Activated CD4-positive, alpha-beta T cell treated with anti-CD3 and anti-CD28 coated beads, Interleukin-2, amount 10 ng/mL, durations not matched to agents 24 days and 14 days (primary cell): ENCODE measurements around the gene NFKBIB. TPM values are rescaled to one million over a fixed set of nuclear protein-coding genes. Genes with fewer than 3 reads are reported as not detected.
"Not testable (repeated sequence)": the region's sequence is repeated elsewhere in the genome, so short reads cannot be mapped to it uniquely, and the experiment has no call there.

Experiments used
- DNase-seq: peaks from one replicate; pipeline ENCODE4 v3.0.0; 2022
- H3K27ac Mint-ChIP-seq: one replicate; pipeline ENCODE4 v1.8.0; 2022; ENCODE audit warnings: mild to moderate bottlenecking, mixed read lengths
- H3K27me3 Mint-ChIP-seq: one replicate; pipeline ENCODE4 v1.8.0; 2022; ENCODE audit warnings: mixed read lengths
- H3K36me3 Mint-ChIP-seq: one replicate; pipeline ENCODE4 v1.8.0; 2022; ENCODE audit warnings: low read depth, mild to moderate bottlenecking, mixed read lengths
- H3K4me1 Mint-ChIP-seq: one replicate; pipeline ENCODE4 v1.8.0; 2021; ENCODE audit warnings: mixed read lengths
- H3K4me3 Mint-ChIP-seq: one replicate; pipeline ENCODE4 v1.8.0; 2022; ENCODE audit warnings: mild to moderate bottlenecking, moderate library complexity, mixed read lengths
- H3K9me3 Mint-ChIP-seq: one replicate; pipeline ENCODE4 v1.8.0; 2021; ENCODE audit warnings: mixed read lengths
- intact Hi-C: fragments of 100-400 bp; cut with micrococcal nuclease; formaldehyde crosslinking; loops from one replicate; pipeline ENCODE4 v1.15.1; 2023
- total RNA-seq: library from RNA; stranded (reverse); gene quantifications from 2 replicates; pipeline ENCODE4 v1.2.3, GENCODE V29; 2022

NFKBIB gene, protein sequence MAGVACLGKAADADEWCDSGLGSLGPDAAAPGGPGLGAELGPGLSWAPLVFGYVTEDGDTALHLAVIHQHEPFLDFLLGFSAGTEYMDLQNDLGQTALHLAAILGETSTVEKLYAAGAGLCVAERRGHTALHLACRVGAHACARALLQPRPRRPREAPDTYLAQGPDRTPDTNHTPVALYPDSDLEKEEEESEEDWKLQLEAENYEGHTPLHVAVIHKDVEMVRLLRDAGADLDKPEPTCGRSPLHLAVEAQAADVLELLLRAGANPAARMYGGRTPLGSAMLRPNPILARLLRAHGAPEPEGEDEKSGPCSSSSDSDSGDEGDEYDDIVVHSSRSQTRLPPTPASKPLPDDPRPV
- 89.2 and 89.7 TPM in 2 replicates for total RNA-seq

GRCh38 chr19:38899447-38900201 lies at the start of gene NFKBIB, which contains the start of gene SIRT2:
TSS of gene NFKBIB (plus strand) at chr19:38899969. CDS start at chr19:38900033, 64 bp downstream.
TSS of gene SIRT2 (minus strand) at chr19:38899618. CDS start at chr19:38899521, 97 bp downstream.
- no peaks in the 10 kb centered on the region for H3K27me3 Mint-ChIP-seq
- H3K4me3 Mint-ChIP-seq = peak within 1 kb of the TSS; percentile 93

DNA sequence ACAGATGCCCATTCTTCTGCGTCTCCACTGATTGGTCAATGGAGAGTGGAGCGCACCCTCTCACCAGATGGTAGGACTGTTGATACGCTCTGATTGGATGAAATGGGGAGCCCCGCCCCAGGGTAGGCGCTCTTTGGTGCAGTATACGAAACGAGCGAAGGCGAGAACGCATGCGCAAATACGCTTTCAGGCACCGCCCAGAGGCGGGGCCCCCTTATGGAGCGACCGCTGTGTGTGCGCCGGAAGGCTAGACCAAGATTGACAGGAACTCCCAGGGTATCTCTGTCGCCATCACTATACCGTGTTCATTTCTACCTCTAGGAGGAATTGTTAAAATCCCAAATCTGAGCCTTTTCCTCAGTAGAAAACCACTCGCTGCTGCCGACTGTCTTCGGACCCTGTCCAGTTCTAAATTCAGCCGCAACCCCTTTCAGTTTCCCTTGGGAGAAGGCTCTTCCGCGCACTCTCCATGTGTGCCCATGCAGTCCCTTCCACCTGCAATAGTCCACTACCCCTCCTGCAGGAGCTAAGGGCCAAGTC lies 49.3 kb upstream of the NFKBIB start:
- intact Hi-C loops = loop anchor here (1.0 to 2.0 kb wide), 5 partner anchors 19 to 1120 kb away; partner anchors contain the start of genes ECH1, EIF3K, MRPS12 and NFKBIB
- Mint-ChIP-seq H3K36me3 (peaks cover 38% of the 10 kb centered on the region), H3K27me3 (no peaks in the 10 kb centered on the region), H3K4me1 (peaks cover 36% of the 10 kb centered on the region), H3K4me3 (peak overlapping the region; percentile 98), H3K9me3 (no peaks in the 10 kb centered on the region), H3K27ac (peak overlapping the region; percentile 100)
- DNase-seq = no peak

More at GRCh38 chr19:38899447-38900201, at the start of gene NFKBIB, which contains the start of gene SIRT2:
- intact Hi-C loops = loop anchor here (1.0 to 10.0 kb wide), 5 partner anchors 21 to 562 kb away; partner anchors contain the start of genes CATSPERG, FAM98C, MRPS12 and RINL
- Mint-ChIP-seq H3K9me3 (no peaks in the 10 kb centered on the region), H3K27ac (peak within 1 kb of the TSS; percentile 95), H3K36me3 (peaks cover 23% of the 10 kb centered on the region), H3K4me1 (peaks cover 37% of the 10 kb centered on the region)
- DNase-seq = peak; percentile 100

DNA sequence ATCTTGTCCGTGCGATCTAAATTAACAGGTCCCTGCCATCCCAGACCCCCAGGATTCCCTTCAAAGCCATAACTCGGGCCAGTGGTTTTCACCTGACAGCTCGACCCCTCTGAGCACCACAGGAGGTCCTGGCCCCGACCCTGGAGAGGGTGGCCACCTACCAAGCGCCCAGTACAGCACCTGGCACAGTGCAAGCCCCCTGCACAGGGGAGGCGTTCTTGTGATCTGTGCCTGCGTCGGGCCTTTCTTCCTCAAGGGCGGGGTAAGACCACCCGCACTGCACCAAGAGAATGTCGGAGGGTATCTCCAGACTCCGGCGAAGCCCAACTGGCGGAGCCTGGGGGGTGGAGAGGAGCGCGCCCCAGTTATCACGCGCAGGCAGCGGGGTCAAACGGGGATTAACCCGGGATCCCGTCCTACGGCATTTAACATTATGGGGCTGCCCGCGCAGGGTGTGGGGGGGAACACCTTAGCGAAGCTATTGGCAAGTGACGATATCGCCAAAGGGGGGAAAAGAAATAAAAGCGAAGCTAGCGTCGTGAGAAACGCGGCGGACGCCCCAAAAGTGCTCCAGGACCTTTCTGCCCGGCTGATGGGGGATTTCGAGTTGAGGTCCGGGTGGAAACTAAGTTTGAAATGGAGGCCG lies 48.7 kb upstream of the NFKBIB start:
- peak overlapping the region; percentile 98 for H3K4me3 Mint-ChIP-seq
- intact Hi-C loops = loop anchor here (1.0 to 2.0 kb wide), 5 partner anchors 20 to 1120 kb away; partner anchors contain the start of genes ECH1, EIF3K, MRPS12 and NFKBIB
- peaks cover 32% of the 10 kb centered on the region for H3K36me3 Mint-ChIP-seq
- DNase-seq = peak; percentile 77
- peak overlapping the region; percentile 100 for H3K27ac Mint-ChIP-seq
- H3K27me3 Mint-ChIP-seq = no peaks in the 10 kb centered on the region
- H3K9me3 Mint-ChIP-seq = no peaks in the 10 kb centered on the region
- H3K4me1 Mint-ChIP-seq = peaks cover 33% of the 10 kb centered on the region

- Mint-ChIP-seq H3K9me3 (no peaks in the 10 kb centered on the region), H3K27ac (peak overlapping the region; percentile 100), H3K36me3 (peaks cover 28% of the 10 kb centered on the region), H3K27me3 (no peaks in the 10 kb centered on the region), H3K4me3 (peak overlapping the region; percentile 98), H3K4me1 (peaks cover 38% of the 10 kb centered on the region)
- peak; percentile 97 for DNase-seq
- intact Hi-C loops = loop anchor here (1.0 to 2.0 kb wide), 3 partner anchors 18 to 1119 kb away; partner anchors contain the start of genes EIF3K and PSMC4
Measured at GRCh38 chr19:38851622-38852230, 48.0 kb upstream of the NFKBIB start.

DNA sequence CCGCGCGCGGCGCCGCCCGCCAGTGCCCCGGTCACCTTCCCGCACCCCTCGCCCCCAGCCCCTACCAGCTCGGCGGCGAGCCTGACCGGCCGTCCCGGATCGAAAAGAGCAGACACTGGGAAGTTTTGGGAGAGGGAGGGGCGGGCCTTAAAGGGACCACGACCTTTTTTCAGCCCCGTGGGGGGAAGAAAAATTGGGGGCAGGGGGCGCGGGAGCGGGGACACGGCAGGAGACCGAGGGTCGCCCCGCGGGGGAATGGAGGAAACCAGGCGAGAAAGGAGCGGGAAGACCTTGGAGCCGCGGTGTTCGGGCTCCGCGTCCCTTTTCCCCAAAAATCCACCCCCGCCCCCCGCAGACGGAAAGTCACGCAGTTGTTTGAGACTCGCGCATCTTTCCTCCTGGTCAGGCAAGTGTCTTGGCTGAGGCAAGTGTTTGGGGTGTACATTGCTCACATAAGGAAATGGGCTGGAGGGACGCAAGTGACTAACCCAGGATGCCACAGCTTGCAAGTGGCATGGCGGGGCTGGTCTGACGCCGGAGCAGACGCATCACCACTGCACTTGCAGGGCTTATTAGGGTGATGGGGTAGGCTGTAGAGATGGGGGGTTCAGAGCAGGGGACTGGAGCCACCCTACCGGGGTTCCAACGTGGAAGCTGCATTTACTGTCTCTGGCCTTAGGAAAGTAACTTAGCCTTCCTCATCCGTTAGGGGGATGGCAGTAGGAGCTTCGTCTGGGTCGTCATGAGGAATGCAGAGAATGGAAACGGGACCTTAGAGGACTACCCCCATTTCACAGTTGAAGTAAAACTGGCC lies 47.3 kb upstream of the NFKBIB start:
- intact Hi-C loops = loop anchor here (1.0 kb wide), 1 partner anchor 17 kb away; no protein-coding TSS in a partner anchor
- H3K36me3 Mint-ChIP-seq = peaks cover 22% of the 10 kb centered on the region
- peak overlapping the region; percentile 95 for H3K4me3 Mint-ChIP-seq
- no peaks in the 10 kb centered on the region for H3K9me3 Mint-ChIP-seq
- H3K27me3 Mint-ChIP-seq = no peaks in the 10 kb centered on the region
- peak; percentile 87 for DNase-seq
- H3K27ac Mint-ChIP-seq = peak overlapping the region; percentile 98
- peaks cover 41% of the 10 kb centered on the region for H3K4me1 Mint-ChIP-seq

GRCh38 chr19:38853214-38853613 lies 46.6 kb upstream of the NFKBIB start:
- peaks cover 39% of the 10 kb centered on the region for H3K4me1 Mint-ChIP-seq
- intact Hi-C loops = no loop called here

GRCh38 chr19:38854961-38855360 lies 44.8 kb upstream of the NFKBIB start:
- DNase-seq, intact Hi-C loops, H3K36me3 Mint-ChIP-seq, H3K27ac Mint-ChIP-seq, H3K9me3 Mint-ChIP-seq, H3K27me3 Mint-ChIP-seq: not testable (repeated sequence)
- peaks cover 31% of the 10 kb centered on the region for H3K4me1 Mint-ChIP-seq
- H3K4me3 Mint-ChIP-seq = peak overlapping the region; percentile 30

More at GRCh38 chr19:38853214-38853613, 46.6 kb upstream of the NFKBIB start:
- DNase-seq = no peak
- Mint-ChIP-seq H3K27me3 (no peaks in the 10 kb centered on the region), H3K27ac (peak overlapping the region; percentile 98), H3K4me3 (peak overlapping the region; percentile 95), H3K9me3 (no peaks in the 10 kb centered on the region), H3K36me3 (peaks cover 14% of the 10 kb centered on the region)

DNA sequence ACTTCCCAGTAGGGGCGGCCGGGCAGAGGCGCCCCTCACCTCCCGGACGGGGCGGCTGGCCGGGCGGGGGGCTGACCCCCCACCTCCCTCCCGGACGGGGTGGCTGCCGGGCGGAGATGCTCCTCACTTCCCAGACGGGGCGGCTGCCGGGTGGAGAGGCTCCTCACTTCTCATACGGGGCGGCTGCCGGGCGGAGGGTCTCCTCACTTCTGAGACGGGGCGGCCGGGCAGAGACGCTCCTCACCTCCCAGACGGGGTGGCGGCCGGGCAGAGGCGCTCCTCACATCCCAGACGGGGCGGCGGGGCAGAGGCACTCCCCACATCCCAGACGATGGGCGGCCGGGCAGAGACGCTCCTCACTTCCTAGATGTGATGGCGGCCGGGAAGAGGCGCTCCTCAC lies 44.0 kb upstream of the NFKBIB start:
- H3K9me3 Mint-ChIP-seq, DNase-seq, intact Hi-C loops, H3K27ac Mint-ChIP-seq, H3K4me3 Mint-ChIP-seq, H3K27me3 Mint-ChIP-seq, H3K36me3 Mint-ChIP-seq: not testable (repeated sequence)
- H3K4me1 Mint-ChIP-seq = peaks cover 32% of the 10 kb centered on the region

DNA sequence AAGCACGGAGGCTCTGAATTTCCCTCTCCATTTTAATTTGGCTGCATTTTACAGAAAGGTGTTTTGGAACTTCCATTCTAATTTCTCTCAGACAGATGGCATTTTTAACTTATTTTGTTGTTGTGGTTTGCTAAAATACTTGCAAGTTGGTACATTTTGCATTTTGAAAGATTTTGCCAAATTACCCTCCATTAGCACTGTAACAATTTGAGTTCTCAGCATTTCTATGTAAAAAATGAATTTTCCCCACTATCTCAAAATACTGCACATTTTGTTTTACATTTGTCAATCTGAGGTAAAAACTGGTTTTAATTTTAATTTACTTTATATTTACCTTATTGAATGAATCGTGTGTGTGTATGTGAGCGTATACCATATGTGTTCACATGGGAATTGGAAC lies 43.0 kb upstream of the NFKBIB start:
- no peaks in the 10 kb centered on the region for H3K9me3 Mint-ChIP-seq
- DNase-seq = no peak
- no peaks in the 10 kb centered on the region for H3K36me3 Mint-ChIP-seq
- intact Hi-C loops = no loop called here
- H3K4me1 Mint-ChIP-seq = peaks cover 25% of the 10 kb centered on the region
- H3K27ac Mint-ChIP-seq = no peak overlapping the region
- H3K27me3 Mint-ChIP-seq = no peaks in the 10 kb centered on the region
- H3K4me3 Mint-ChIP-seq = no peak overlapping the region

DNA sequence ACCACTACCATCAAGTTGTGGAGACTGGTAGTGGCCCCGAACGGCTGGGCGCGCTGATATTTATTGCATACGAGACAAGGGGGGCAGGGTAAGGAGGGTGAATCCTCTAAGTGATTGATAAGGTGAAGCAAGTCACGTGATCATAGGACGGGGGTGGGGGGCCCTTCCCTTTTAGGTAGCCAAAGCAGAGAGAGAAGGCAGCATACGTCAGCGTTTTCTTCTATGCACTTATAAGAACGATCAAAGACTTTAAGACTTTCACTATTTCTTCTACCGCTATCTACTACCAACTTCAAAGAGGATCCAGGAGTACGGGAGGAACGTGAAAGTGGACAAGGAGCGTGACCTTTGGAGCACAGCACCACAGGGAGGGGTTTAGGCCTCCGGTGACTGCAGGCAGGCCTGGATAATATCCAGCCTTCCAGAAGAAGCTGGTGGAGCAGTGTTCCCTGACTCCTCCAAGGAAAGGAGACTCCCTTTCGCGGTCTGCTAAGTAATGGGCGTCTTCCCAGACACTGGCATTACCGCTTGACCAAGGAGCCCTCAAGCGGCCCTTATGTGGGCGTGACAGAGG lies 40.1 kb upstream of the NFKBIB start:
- H3K27me3 Mint-ChIP-seq, intact Hi-C loops, DNase-seq, H3K4me3 Mint-ChIP-seq, H3K36me3 Mint-ChIP-seq, H3K9me3 Mint-ChIP-seq, H3K27ac Mint-ChIP-seq: not testable (repeated sequence)
- peaks cover 24% of the 10 kb centered on the region for H3K4me1 Mint-ChIP-seq

- H3K4me3 Mint-ChIP-seq = no peak overlapping the region
- H3K4me1 Mint-ChIP-seq = peaks cover 34% of the 10 kb centered on the region
- H3K27ac Mint-ChIP-seq = no peak overlapping the region
- H3K9me3 Mint-ChIP-seq = no peaks in the 10 kb centered on the region
- no peaks in the 10 kb centered on the region for H3K27me3 Mint-ChIP-seq
- H3K36me3 Mint-ChIP-seq = peaks cover 13% of the 10 kb centered on the region
- DNase-seq = no peak
- intact Hi-C loops = no loop called here
Measured at GRCh38 chr19:38861368-38861767, 38.4 kb upstream of the NFKBIB start.
